Left ventricle myocardium inferior (tissue), 1 donor: ENCODE measurements around the gene ENPP3. TPM values are rescaled to one million over a fixed set of nuclear protein-coding genes. Genes with fewer than 3 reads are reported as not detected.

Source experiments
- DNase-seq: peaks from one replicate; pipeline ENCODE4 v3.0.0-alpha.2; 2020
- H3K27ac ChIP-seq: fragments of 200-600 bp; replicated peaks from 2 replicates; pipeline ENCODE4 v1.8.0; 2021
- H3K27me3 ChIP-seq: fragments of 200-600 bp; 2 replicates; pipeline ENCODE4 v1.8.0; 2021; ENCODE audit warnings: low read depth
- H3K36me3 ChIP-seq: fragments of 200-600 bp; 2 replicates; pipeline ENCODE4 v1.8.0; 2021
- H3K4me1 ChIP-seq: fragments of 200-600 bp; 2 replicates; pipeline ENCODE4 v1.8.0; 2021
- H3K4me3 ChIP-seq: fragments of 200-600 bp; 2 replicates; pipeline ENCODE4 v1.8.0; 2021; ENCODE audit warnings: mild to moderate bottlenecking, moderate library complexity
- H3K9me3 ChIP-seq: fragments of 200-600 bp; replicated peaks from 2 replicates; pipeline ENCODE4 v1.8.0; 2021
- CTCF ChIP-seq: fragments of 200-600 bp; IDR thresholded peaks from 2 replicates; pipeline ENCODE4 v1.8.0; 2021; ENCODE audit warnings: antibody characterized with exemption, mild to moderate bottlenecking, borderline replicate concordance
- intact Hi-C: fragments of 100-400 bp; cut with micrococcal nuclease; formaldehyde crosslinking; loops from one replicate; pipeline ENCODE4 v1.11.0; 2022
- total RNA-seq: library from RNA; stranded (reverse); fragmentation: NEBNext Ultra II Directional; extraction: Animal tissue kit (Norgen Biotek cat#: 25700); gene quantifications from one replicate; pipeline ENCODE4 v1.2.1, GENCODE V29; 2021
- donor health status: DM: no; HTN: yes; CAD: no; lungs with severe emphysema.

ENPP3 gene
- total RNA-seq, 1 donor from 2014 or later = 0.14 TPM

GRCh38 chr6:131765081-131765803, 128.1 kb downstream of the ENPP3 start:
- Histone ChIP-seq H3K27me3 (no peaks in the 10 kb centered on the region), H3K36me3 (no peaks in the 10 kb centered on the region), H3K27ac (peak overlapping the region; percentile 74), H3K4me1 (peaks cover 12% of the 10 kb centered on the region), H3K4me3 (no peak overlapping the region), H3K9me3 (no peaks in the 10 kb centered on the region)
- no peak for TF ChIP-seq CTCF
- DNase-seq = no peak
- intact Hi-C loops = no loop called here

- peak overlapping the region; percentile 74 for H3K27ac ChIP-seq
- intact Hi-C loops = no loop called here
Observed at GRCh38 chr6:131765804-131766135, 128.7 kb downstream of the ENPP3 start.

GRCh38 chr6:131766631-131767030, 129.5 kb downstream of the ENPP3 start:
- DNase-seq = no peak
- no peak overlapping the region for H3K27ac ChIP-seq
- H3K4me3 ChIP-seq = no peak overlapping the region
- no peaks in the 10 kb centered on the region for H3K9me3 ChIP-seq
- TF ChIP-seq CTCF = no peak
- H3K27me3 ChIP-seq = no peaks in the 10 kb centered on the region
- H3K4me1 ChIP-seq = peaks cover 12% of the 10 kb centered on the region
- intact Hi-C loops = no loop called here
- no peaks in the 10 kb centered on the region for H3K36me3 ChIP-seq

More at GRCh38 chr6:131765804-131766135, 128.7 kb downstream of the ENPP3 start:
- H3K36me3 ChIP-seq = no peaks in the 10 kb centered on the region
- TF ChIP-seq CTCF = no peak
- H3K4me1 ChIP-seq = peaks cover 12% of the 10 kb centered on the region
- H3K27me3 ChIP-seq = no peaks in the 10 kb centered on the region
- no peak for DNase-seq
- H3K4me3 ChIP-seq = no peak overlapping the region
- no peaks in the 10 kb centered on the region for H3K9me3 ChIP-seq

- Histone ChIP-seq H3K27me3 (no peaks in the 10 kb centered on the region), H3K27ac (no peak overlapping the region), H3K36me3 (no peaks in the 10 kb centered on the region), H3K9me3 (no peaks in the 10 kb centered on the region), H3K4me3 (no peak overlapping the region), H3K4me1 (peaks cover 25% of the 10 kb centered on the region)
- no peak for DNase-seq
- TF ChIP-seq CTCF = no peak
- intact Hi-C loops = no loop called here
Observed at GRCh38 chr6:131768964-131769363, 131.9 kb downstream of the ENPP3 start.

- H3K27ac ChIP-seq = no peak overlapping the region
- no peaks in the 10 kb centered on the region for H3K36me3 ChIP-seq
- H3K4me1 ChIP-seq = peaks cover 26% of the 10 kb centered on the region
- no peak for DNase-seq
- H3K4me3 ChIP-seq = no peak overlapping the region
- H3K27me3 ChIP-seq = no peaks in the 10 kb centered on the region
- TF ChIP-seq CTCF = no peak
- intact Hi-C loops = no loop called here
- no peaks in the 10 kb centered on the region for H3K9me3 ChIP-seq
Observed at GRCh38 chr6:131769385-131770141, 132.5 kb downstream of the ENPP3 start.
